Liver (tissue), 3 donors: ENCODE measurements around the gene PCSK6.

Experiments
- CTCF ChIP-seq: fragments of 150-350 bp; IDR thresholded peaks from 2 replicates; pipeline ENCODE4 v1.5.1; 2017; ENCODE audit warnings: improper control_type of control experiment, low read depth, low read length; ENCODE audit not compliant: missing input control
- GABPA ChIP-seq, 2 donors: IDR thresholded peaks in 1 of 2; conservative IDR thresholded peaks in 1 of 2; 2 replicates each; pipeline ENCODE4 v1.6.1; 2016; ENCODE audit warnings: antibody characterized with exemption in 2 of 2, mild to moderate bottlenecking in 1 of 2, moderate library complexity in 1 of 2
- JUND ChIP-seq, 2 donors: IDR thresholded peaks; 2 replicates each; pipeline ENCODE4 v1.6.1; 2016; ENCODE audit warnings: antibody characterized with exemption in 2 of 2
- MAX ChIP-seq: IDR thresholded peaks from 2 replicates; pipeline ENCODE4 v1.6.1; 2016; ENCODE audit warnings: antibody characterized with exemption
- RAD21 ChIP-seq, 2 donors: IDR thresholded peaks; 2 replicates each; pipeline ENCODE4 v1.6.1; 2016; ENCODE audit warnings: antibody characterized with exemption in 2 of 2, mild to moderate bottlenecking in 2 of 2
- REST ChIP-seq: IDR thresholded peaks from 2 replicates; pipeline ENCODE4 v1.6.1; 2016; ENCODE audit warnings: antibody characterized with exemption, mild to moderate bottlenecking
- SP1 ChIP-seq: IDR thresholded peaks from 2 replicates; pipeline ENCODE4 v1.6.1; 2018; ENCODE audit warnings: antibody characterized with exemption, mild to moderate bottlenecking
- TAF1 ChIP-seq: conservative IDR thresholded peaks from 2 replicates; pipeline ENCODE4 v1.6.1; 2016; ENCODE audit warnings: antibody characterized with exemption, mild to moderate bottlenecking
- YY1 ChIP-seq: IDR thresholded peaks from 2 replicates; pipeline ENCODE4 v1.6.1; 2016; ENCODE audit warnings: antibody characterized with exemption, mild to moderate bottlenecking
- ZBTB33 ChIP-seq: IDR thresholded peaks from 2 replicates; pipeline ENCODE4 v1.6.1; 2016; ENCODE audit warnings: antibody characterized with exemption
- donor health status: healthy.
- donor health status: healthy.

- TF ChIP-seq JUND (IDR thresholded peaks at IDR 0.05), result no peak
- TF ChIP-seq CTCF, result no peak
- no peak for TF ChIP-seq SP1
- no peak for TF ChIP-seq ZBTB33
- no peak for TF ChIP-seq YY1
- no peak for TF ChIP-seq MAX
- no peak for TF ChIP-seq TAF1
- no peak for TF ChIP-seq RAD21 (IDR thresholded peaks at IDR 0.05)
- no peak for TF ChIP-seq GABPA (IDR thresholded peaks at IDR 0.05 in 1 of 2, conservative IDR thresholded peaks at IDR 0.05 in 1 of 2)
- no peak for TF ChIP-seq REST
Measured at GRCh38 chr15:101474233-101474632, 15.3 kb downstream of the PCSK6 start.
